Omental fat pad (tissue), 4 donors: ENCODE measurements around the gene RGMB. TPM values are rescaled to one million over a fixed set of nuclear protein-coding genes. Genes with fewer than 3 reads are reported as not detected.

ENCODE experiments used
- ATAC-seq: fragments of 150-250 bp; one replicate; pipeline ENCODE4 v1.9.1; 2016; ENCODE audit warnings: mild to moderate bottlenecking, moderate library complexity; ENCODE audit not compliant: low FRiP score
- DNase-seq: peaks from one replicate; pipeline ENCODE4 v3.0.0-alpha.2; 2019; ENCODE audit warnings: low spot score
- total RNA-seq, 4 donors: library from RNA; depleted of rRNA; stranded (reverse); fragments of >200 nt; gene quantifications; one replicate each; pipeline ENCODE4 v1.1.0, GENCODE V29; 2016
- TF ChIP-seq, protein P1 (sequence below), 3 donors: fragments of 450-650 bp; IDR thresholded peaks; one replicate each; pipeline ENCODE4 v1.5.1; 2016 to 2017; ENCODE audit warnings: antibody characterized with exemption in 3 of 3, mild to moderate bottlenecking in 3 of 3, moderate library complexity in 2 of 3

Gene RGMB
- total RNA-seq, 4 donors from 2014 or later = 15.0 to 28.5 (median 21.3) TPM

DNA sequence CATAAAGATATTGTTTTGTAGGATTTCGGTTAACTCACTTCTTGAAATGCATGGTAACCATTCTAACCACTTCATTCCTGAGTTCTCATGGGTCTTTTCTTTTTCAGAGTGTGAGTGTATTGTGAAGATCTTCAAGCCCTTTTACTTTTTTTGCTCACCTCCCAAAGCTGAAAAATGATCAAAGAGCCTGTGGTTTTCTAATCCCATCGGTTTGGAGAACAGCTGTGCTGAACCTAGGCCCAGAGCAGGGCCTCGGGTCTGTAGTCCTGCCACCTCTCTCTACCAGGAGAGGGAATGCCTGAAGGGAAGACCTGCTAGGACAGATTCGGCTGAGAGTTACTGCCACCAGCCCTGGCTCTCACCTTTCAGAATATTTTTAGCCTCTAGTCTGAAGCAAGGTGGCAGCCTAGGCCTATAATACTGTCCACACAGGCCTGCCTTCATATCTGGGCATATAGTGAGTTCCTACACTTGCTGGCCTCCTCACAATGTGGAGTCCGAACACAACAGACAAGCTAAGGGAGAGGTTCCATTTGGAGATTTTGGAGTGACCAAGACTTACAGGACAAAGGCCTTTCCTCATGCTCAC is 13.8 kb downstream of the RGMB start:
- ATAC-seq (no peak), DNase-seq (no peak)
- TF ChIP-seq, protein P1, sequence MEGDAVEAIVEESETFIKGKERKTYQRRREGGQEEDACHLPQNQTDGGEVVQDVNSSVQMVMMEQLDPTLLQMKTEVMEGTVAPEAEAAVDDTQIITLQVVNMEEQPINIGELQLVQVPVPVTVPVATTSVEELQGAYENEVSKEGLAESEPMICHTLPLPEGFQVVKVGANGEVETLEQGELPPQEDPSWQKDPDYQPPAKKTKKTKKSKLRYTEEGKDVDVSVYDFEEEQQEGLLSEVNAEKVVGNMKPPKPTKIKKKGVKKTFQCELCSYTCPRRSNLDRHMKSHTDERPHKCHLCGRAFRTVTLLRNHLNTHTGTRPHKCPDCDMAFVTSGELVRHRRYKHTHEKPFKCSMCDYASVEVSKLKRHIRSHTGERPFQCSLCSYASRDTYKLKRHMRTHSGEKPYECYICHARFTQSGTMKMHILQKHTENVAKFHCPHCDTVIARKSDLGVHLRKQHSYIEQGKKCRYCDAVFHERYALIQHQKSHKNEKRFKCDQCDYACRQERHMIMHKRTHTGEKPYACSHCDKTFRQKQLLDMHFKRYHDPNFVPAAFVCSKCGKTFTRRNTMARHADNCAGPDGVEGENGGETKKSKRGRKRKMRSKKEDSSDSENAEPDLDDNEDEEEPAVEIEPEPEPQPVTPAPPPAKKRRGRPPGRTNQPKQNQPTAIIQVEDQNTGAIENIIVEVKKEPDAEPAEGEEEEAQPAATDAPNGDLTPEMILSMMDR (IDR thresholded peaks at IDR 0.05) = no peak

DNA sequence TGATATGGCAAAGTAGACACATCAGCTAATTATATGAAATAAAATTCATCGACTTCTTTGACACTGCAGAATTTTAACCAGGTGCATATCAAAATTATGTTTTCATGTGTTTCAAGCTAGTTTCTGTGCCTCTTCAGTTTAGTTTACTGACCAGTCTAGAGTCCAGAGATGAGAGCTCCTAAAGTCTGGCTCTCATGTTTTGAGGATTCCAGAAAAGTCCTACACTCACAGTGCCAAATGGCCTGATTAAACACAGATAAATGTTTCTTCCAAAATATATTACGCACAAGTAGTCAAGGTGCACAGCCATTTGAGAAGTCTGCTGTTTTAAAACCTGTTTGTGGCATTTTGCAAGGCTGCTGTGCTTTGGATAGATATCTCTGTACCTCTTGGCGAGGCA is 15.6 kb downstream of the RGMB start:
- DNase-seq (no peak), ATAC-seq (no peak)
- TF ChIP-seq, protein P1 (IDR thresholded peaks at IDR 0.05) = no peak

DNA sequence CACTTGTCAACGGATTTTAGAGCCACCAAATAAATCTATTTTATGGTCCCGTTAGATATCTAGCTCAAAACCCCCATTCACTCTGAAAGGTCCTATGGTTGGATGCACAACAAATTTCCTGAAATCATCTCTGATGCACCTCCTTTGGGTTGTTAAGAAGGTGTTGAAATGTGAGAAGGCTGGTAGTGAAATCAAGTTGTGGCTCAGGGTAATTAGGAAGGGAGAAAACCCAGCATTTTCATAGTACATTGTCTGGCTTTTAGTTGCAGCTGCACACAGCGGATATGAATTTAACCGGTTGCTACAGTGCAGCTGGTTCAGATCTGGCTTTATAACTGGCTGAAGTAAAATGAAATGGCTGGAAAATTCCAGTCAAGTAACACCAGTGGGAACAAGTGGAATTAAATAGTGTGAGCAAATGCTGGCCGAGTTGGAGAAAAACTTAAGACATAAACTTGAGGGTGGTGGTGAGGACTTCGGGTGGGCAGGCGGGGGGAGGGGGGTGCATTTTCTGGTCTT is 17.6 kb downstream of the RGMB start:
- TF ChIP-seq, protein P1 (IDR thresholded peaks at IDR 0.05) = no peak
- DNase-seq (no peak), ATAC-seq (no peak)

DNA sequence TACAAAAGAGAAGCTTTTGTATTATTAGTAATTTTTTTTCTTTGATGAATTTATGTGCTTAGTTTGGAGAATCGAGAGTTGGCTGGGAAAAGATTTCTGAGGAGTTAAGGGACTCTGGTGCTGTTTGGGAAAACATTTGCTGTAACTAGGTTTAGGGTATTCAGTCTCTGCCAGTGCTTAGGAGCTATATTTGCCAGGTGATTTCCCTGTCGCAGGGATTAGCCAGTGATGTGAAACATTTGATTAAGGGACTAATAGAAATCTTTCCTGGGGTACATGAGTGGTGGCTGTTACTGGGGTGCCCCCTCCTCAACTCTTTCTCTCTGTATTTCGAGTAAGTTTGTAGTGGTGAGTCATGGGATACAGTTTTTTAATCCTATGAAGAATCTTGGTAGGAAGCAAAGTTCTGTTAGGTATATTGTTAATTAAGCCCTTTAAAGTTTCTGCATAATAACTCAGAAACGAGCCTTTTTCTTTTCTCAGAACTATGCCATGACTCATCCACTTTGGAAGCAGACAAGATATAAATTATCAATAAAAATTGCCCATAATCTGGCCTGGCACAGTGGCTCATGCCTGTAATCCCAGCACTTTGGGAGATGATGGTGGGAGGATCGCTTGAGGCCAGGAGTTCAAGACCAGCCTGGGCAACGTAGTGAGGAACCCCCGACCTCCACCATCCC is 18.6 kb downstream of the RGMB start:
- TF ChIP-seq, protein P1 (IDR thresholded peaks at IDR 0.05) = no peak
- DNase-seq = no peak
- ATAC-seq = no peak

DNA sequence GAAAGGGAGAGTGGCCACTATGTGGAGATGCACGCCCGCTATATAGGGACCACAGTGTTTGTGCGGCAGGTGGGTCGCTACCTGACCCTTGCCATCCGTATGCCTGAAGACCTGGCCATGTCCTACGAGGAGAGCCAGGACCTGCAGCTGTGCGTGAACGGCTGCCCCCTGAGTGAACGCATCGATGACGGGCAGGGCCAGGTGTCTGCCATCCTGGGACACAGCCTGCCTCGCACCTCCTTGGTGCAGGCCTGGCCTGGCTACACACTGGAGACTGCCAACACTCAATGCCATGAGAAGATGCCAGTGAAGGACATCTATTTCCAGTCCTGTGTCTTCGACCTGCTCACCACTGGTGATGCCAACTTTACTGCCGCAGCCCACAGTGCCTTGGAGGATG is 19.8 kb downstream of the RGMB start:
- no peak for DNase-seq

DNA sequence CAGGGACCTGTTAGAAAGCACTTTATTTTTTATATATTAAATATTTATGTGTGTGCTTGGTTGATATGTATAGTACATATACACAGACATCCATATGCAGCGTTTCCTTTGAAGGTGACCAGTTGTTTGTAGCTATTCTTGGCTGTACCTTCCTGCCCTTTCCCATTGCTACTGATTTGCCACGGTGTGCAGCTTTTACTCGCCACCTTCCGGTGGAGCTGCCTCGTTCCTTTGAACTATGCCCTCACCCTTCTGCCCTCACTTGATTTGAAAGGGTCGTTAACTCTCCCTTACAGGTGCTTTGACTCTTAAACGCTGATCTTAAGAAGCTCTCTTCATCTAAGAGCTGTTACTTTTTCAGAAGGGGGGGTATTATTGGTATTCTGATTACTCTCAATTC is 20.5 kb downstream of the RGMB start:
- no peak for ATAC-seq
- no peak for DNase-seq
- TF ChIP-seq, protein P1 (IDR thresholded peaks at IDR 0.05) = no peak

More for the DNA sequence above, 19.8 kb downstream of the RGMB start:
- TF ChIP-seq, protein P1 (IDR thresholded peaks at IDR 0.05) = no peak
- no peak for ATAC-seq
